HT-29 (cell line): ENCODE results near the gene UNC50. TPM values are rescaled to one million over a fixed set of nuclear protein-coding genes. Genes with fewer than 3 reads are reported as not detected.

Source experiments
- DNase-seq: peaks from one replicate; pipeline ENCODE4 v3.0.0-alpha.2; 2015; ENCODE audit warnings: low spot score
- total RNA-seq: library from RNA; depleted of rRNA; stranded (reverse); fragments of >200 nt; shearing (Covaris generic); gene quantifications from 2 replicates; pipeline ENCODE4 v1.2.3, GENCODE V29; 2014; rRNA removed

UNC50 gene
- total RNA-seq, 1 experiment from 2014 or later, result 18.4 TPM

DNA sequence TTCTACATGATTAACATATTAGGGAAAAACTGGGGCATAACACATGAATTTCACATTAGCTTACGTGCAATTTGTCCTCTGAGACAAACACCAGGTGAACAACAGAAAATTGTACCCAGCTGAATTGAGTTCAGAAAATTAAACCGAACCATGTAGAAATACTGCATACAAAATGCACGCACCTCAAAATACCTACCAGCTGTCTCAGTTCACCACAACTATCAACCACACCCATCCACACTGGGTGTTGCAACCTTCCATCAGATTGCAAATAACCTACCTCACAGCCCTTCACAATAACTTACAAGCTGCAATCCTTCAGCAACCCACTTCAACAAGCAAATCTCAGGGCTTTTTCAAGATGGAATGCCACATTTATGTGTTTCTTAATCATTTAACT is 55.9 kb downstream of the UNC50 start:
- no peak for DNase-seq

DNA sequence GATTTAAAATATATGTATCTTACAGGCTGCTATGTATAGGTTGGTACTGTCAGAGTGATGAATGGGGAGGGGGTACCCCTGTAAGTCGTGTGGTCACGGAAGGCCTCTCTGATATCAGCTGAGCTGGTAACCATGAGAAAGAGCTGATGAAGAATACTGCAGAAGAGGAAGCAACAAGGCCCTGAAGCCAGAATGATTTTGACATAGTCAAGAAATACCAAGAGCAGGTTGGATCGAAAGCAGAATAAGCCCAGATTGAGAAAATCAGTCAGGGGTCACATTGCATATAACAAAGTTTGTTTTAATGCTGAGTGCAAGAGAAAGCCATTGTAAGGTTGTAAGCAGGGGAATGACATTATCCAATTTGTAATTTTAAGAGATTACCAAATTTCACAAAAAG is 57.3 kb downstream of the UNC50 start:
- DNase-seq, result no peak

Other genes with a start within 250 kb of the UNC50 start
- gene INPP4A, start 163.7 kb upstream of the UNC50 start, total RNA-seq, result 9.9 and 11.5 TPM in 2 replicates
- gene COA5, start 77 bp upstream of the UNC50 start, total RNA-seq, result 23.8 and 30.0 TPM in 2 replicates
- 0.91 and 3.1 TPM in 2 replicates for gene MGAT4A, start 122.5 kb downstream of the UNC50 start, total RNA-seq